HG03097 (cell line): ENCODE measurements around the gene CACNB2.
"Not testable (repeated sequence)": the region's sequence is repeated elsewhere in the genome, so short reads cannot be mapped to it uniquely, and the experiment has no call there.

ENCODE experiments used
- ATAC-seq: cut with Tn5 transposase; IDR thresholded peaks from one replicate; pipeline ENCODE4 v1.9.1; 2021; ENCODE audit not compliant: unreplicated experiment, low FRiP score

CACNB2 gene

DNA sequence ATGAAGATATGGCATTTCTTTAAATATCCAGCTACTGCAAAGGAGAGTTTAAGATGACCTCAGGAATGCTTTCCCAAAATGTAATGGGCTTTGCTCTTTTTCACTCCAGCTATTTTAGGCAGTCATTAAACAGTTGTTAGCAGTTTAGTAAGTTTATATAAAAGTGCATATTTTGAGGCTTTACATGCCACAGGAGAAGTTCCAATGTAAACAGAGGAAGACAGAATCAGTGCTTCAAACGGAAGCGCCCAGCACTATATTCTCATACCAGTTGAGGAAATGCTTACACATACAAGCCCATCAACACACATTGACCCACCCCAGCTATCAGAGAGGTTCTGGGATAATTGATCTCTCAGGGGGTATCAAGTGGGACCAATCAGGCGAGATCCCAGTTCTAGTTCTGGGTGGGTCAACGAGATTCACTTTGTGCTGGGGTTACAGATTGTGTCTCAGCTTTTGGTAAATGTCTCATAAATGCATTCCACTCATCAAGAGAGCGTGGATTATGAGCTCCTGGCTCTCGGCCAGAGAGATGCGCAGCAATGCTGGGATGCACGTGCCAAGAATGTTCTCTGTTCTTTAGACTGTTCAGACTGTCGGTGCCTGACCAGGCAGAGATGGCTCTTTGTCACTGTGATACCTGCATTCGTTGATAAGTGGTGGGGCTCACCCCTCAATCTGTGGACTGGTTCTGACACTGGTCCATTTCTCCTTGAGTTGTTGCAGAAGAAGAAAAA, 55.0 kb downstream of the CACNB2 start:
- no peak for ATAC-seq

DNA sequence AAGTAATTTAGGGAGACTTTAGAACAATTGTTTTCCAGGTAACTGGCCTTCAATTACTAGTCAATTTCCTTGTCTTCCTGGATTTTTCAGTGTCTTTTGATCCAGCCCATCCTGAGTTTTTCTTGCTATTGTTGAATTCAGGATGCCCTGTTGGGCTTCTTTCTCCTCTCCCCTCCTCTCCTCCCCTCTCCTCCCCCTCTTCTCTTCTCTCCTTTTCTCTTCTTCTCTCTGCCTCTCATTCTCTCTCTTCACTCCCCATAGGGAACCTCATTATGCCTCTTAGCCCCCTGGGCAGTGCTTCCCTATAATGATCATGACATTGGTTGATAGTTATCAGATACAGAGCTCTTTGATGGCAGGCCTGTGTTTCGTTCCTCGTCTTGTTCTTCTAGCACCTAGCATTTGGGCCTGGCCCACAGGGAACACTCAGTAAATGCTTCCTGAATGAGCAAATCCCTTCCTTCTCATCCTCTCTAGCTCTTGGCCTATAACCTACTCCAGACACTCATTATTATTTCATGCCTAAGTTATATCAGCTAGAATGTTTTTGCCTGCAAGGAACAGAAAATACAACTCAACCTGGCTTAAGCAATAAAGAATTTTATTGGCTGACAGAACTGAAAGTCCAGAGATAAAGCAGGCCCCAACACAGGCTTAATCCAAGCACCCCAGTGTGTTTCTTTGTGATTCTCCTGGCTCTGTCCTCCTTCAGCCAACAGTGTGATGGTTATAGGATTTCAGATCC, 56.8 kb downstream of the CACNB2 start:
- ATAC-seq, result no peak

DNA sequence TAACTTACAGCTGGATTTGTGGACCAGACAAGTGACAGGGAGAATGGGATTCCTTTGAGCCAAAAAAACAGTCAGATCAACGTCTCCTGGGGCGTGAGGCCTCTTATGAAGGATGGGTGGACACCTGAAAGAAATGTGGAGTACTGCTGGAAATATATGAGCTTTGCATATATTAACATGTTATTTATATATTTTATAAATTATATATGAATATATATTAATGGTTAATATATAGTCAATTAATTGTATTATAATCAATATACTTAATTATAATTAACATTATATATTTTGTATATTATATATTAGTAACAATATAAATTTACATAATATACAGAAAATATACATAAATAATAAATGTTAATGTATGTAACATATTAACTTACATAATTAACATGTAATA, 57.5 kb downstream of the CACNB2 start:
- no peak for ATAC-seq

DNA sequence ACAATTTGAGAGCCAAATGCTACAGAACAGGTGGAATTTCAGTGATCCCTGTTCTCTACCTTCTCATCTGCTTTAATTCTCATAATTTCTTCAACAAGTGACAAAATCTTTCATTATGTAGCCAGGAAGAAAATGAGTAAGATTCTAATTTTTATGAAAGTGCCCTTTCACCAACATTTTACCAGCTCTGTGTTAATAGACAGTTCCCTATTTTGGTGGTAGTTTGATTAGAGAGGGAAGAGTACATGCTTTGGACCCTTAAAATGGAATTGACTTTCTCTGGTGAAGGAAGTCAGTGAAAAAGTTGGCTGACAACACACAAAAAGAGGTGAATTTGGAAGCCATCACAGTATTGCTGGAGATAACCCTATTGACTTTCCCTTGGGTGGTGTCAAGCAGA, 61.7 kb downstream of the CACNB2 start:
- no peak for ATAC-seq

DNA sequence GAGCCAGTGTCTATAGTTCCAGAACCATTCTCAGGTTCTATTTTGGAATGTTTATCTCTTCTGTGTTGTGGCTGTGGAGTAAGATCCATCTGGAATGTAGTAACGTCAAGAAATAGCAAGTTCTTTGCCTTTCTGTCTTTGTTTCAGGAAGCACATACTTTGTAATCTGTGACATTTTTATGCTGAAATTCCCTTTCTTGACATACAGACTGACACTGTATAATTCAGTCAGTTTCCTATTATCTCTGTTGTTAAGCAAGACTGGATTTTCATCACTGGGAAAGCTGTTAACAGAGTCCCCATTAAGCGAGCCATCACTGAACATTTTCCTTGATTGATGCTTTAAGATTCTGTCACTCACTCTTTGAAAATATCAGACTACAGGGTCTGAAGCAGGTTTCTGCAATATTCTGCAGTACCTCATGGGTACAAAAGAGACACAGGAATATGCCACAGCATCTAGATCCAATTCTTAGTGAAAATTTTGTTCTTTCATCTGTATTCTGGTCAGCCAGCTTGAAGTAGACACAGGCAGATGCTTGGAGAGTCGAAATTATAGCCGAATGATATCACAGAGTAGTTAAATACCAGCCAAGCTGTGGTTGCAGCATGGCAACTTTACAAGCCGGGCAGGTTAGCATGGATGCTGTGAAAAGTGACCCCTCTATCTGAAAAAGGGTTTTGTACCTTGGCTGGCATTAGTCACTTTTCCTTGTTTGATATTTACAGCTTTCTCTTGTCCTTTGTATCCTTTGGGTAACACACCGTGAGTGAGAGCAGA, 62.6 kb downstream of the CACNB2 start:
- ATAC-seq, result no peak

DNA sequence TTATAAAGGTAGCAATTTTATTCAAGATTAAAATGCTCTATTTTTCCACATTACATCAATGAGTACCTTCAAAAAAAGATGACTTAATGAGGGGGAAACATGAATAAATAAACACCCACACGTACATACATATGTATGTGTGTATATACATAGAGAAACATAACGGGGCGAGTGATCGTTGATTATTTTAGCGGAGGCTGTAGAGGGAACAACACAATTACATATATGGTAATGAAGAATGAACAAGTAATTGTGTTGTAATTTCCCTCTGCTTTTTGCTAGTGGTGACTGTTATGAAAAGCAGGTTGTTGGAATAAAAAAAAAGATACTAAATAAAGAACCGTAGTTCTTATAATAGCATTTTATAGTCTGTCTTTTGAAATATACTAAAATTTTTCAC, 63.2 kb downstream of the CACNB2 start:
- no peak for ATAC-seq

DNA sequence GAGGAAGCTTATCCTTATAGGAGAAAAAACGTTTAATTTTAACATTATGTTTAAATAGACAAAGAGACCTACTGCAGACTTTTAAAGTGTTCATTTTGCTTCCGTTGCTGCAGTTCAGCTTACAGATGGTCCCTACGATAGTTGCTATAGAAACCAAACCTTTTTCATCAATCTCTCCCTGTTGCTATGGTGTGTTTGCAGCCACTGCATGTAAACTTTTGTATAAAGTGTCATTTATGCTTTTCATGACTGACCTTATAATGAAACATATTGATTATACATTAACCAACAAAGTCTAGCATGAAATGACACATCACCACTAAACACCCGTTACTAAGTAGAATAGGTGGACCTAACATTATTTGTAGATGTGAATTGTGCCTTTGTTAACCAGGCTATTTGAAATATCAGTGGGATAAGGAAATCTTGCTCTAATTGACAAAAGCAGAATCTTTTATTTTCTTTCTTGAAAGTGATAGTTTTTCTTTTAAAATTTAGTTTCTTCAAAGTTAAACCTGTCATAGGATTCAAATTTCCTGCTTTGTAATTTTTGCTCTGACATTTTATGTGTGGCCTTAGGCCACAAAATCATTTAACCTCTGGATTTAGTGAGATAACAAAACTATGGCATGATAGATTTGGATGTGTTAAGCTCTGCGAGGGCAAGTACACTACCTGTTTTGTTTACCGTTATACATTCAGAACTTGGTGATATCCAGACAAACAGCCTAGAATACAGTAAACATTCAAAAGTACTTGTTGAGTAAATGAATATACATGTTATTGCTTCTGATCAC, 64.0 kb downstream of the CACNB2 start:
- ATAC-seq, result no peak

DNA sequence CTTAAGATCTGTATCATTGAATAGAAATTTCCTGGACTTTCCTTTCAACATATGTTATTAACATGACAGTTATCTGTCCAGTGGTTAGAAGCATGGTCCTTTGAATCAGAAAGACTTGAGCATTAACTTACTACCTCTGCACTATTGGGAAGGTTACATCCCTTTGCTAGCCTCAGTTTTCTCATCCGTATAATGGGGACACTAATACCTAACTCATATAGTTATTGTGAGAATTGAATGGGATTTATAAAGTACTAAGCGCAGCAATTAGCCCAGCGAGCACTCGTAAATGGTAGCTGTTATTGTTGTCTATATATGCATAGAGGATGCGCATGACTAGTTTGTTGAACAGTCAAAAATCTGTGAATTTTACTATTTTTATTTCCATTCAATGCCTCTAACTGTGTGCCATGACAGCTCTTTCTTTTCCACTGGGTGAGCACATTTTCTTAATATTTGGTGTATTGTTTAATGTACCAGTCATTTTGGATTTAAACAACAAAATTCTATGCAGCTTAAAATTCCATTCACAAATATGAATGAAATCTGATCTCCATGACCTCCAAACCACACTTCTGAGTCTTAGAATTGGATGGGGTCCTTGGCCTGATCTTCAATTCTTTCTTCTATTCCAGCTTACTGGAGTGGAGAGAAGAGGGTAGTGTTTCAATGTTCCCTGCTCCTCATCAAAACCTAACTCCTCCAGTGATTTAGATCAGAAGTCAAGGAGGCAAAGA, 65.0 kb downstream of the CACNB2 start:
- ATAC-seq, result no peak

DNA sequence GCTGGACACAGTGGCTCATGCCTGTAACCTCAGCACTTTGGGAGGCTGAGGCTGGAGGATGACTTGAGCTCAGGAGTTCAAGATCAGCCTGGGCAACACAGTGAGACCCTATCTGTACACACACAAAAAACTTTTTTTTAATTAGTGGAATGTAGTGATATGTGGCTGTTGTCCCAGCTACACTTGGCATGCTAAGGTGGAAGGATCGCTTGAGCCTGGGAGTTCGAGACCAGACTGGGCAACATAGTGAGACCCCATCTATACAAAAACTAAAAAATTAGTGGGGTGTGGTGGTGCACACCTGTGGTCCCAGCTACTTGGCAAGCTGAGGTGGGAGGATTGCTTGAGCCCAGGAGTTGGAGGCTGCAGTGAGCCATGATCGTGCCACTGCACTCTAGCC, 68.0 kb downstream of the CACNB2 start:
- ATAC-seq, result not testable (repeated sequence)

DNA sequence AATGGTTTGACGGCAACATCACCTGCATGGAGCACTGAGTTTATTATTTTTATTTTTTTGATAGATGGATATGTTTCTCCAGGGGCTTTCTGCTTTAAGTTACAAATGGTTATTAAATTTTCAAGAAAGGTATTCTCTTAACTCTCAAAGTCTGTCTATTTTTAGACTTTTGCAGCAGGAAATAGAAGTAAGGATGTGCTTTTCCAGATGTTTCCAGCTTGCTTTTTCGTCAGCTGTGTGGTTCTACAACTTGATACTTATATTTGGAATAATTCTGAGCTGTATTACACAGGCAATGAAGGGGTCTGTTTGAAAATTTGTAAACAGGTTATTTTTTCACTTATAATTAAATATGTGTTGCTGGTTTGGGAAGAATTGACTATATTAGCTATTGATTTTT, 69.0 kb downstream of the CACNB2 start:
- ATAC-seq, result no peak

DNA sequence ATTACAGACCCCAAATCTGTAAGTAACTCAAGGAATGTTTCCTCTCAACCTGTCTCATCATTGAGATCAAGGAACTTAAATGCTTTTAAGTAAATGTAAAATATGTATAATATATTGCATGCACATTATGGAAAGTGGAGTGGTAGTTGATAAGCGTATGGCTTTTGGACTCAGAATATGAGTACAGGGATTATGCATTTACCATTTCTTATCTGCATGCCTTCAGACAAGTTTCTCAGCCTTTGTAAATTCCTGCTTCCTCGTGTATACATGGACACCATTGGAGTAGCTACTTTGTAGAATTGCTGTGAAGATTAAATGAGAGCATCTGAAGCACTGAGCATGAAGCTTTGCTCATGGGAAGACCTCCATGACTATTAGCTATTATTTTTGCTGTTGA, 70.5 kb downstream of the CACNB2 start:
- no peak for ATAC-seq

DNA sequence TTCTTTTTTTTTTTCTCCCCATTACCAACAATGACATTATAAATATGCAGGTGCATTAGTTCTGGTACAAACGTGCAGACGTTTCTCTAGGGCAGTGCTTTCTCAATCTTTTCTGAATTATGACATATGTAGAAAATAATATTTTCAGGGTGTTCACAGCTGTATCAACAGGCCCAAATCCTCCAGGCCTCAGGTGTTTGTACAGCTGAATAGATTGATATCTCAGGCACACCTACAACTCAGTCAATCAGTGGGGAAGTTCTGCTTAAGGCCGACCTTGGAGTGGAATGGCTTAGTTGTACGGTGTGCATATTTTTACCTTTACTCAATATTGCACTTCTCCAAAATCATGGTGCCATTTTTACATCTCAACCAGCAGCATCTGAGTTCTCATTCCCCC, 71.6 kb downstream of the CACNB2 start:
- ATAC-seq, result no peak

DNA sequence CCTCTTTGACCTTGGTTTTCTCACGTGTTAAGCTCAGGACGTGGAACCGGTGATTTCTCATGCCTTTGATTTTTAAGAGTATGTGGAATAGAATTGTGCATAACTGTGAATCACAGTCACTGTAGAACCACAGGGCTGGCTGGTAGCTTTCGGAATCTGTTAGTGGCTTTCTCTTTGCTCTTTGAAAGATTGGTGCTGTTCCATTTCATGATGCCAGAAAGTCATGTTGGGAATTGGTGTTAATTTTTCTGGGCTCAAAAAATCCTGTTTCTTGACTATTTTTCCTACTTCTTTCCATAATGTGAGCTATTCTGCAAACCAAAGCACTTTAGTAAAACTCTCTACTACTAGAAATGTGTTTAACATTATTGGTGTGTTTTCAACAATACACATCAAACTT, 73.0 kb downstream of the CACNB2 start:
- no peak for ATAC-seq

DNA sequence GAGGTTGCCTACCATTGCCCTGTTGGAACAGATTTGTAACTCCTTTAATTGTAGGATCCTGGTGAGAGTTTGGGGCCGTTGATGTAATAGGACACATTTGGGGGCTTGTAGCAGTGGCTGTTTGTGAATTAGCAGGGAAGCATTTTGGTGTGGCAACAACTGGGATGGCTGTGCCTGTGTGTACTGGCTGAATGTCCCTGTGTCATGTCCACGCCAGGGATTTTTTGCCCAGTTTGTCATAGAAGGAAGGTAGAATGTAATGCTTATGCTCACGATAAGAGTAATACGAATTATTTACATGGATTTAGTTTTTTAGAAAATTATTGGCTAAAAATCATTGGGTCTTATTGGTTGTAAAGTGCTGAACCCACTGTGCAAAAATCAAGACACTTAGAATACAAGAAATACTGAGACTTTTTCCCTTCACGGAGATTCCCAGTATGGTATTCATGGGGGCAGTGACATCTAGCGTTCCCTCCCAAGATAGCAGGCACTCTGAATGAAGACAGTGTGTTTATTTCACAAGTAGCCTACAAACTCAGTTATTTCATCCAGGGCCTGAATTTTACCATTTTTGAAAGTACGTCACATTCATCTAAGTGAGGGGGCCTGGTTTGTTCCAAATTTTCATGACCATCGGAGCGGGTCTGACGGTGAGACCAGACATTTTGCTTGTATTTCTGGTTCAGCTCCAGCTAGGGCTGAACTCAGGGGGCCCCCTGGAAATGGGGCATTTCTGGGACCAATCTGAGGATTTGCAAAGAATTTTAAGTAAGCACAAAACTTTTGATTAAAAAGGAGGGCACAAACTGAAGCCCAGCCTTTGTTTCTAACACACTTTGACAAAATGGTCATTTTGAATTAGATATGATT, 74.7 kb downstream of the CACNB2 start:
- ATAC-seq, result no peak

DNA sequence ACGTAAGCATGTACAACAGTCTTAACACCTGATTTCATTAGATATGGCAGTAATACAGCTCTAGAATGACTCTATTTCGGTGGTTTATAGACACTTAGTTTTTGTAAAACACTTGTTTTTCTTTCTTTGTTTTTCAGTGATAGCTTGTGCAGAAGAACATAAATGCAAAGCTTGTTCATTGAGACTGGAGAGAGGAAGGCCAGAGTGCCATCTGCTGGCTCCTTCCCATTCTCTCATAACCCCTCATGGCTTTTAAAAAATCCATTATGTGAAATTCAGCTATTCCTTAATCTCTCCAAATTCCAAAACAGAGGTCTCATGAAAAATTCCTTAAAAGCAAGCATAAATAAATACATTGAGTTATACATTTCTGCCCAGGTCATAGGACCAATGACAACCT, 76.3 kb downstream of the CACNB2 start:
- no peak for ATAC-seq

DNA sequence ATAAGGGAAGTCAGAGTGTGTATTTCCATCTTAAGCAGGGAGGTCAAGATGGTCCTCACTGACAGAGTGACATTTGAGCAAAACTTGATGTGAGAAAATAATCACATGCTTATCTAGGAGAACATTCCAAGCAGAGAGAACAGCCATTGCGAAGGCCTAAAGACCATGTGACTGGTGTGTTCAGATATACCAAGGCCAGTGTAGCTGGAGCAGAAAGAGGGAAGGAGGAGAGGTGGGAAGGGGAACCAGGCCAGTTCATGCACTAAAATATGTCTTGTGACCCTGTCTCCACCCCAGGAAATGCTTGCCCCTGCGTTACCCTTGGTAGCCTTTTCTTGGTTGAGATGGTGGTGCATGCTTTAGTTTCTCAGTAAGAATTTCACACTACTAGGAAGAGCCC, 77.4 kb downstream of the CACNB2 start:
- ATAC-seq, result no peak

DNA sequence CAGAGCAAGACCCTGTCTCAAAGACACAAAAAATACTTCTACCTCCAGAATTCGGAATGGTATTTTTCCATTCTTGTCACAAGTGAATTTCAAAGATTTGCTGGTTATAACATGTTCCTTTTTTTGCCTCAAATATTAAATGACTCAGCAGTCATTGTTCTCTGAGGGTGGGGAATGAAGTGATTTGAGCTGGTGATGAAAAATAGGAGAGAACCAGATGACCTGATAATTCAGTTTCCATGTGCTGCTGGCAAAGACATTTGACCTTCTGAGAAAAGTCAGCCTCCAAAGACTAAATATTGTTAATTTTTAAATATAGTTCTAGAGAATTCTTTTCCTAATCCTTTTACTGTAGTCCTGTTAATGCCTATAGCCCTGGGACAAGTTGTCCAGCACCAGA, 78.9 kb downstream of the CACNB2 start:
- ATAC-seq, result no peak

DNA sequence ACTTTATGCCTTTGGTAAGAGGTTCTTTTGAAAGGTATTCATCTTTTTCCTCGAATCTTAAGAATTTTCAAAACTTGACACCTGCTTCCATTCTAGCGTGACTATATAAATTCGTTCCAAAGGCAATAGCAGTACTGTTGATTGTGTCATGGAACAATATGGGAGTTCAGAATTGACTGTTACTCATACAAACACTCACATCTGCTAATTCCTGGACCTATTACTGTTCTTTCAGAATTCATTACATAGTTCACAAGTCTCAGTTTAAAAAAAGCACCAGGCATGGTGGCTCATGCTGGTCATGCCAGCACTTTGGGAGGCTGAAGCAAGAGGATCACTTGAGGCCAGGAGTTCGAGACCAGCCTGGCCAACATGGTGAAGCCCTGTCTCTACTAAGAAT, 80.9 kb downstream of the CACNB2 start:
- ATAC-seq, result no peak

DNA sequence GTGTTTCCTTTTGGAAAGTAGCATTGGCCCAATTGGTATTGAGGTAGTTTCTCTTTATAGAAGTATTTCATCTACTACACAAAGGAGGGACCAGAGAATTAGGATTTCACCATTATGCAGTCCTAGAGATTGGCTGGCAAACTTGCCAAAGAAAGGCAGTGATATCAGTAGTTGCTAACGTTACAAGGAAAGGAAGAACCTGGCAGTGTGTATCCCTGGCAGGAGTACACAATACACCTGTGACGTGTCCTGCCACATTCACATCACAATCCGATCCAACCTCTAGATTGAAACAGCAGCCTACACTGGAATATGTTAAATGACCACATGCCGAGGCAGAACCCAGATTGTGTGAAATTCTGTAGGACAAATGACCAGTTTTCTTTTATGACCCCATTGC, 81.7 kb downstream of the CACNB2 start:
- ATAC-seq, result no peak
